ENCODE data around the gene LRRC45.

GRCh38 chr17:82039695-82040299 is 16.7 kb downstream of the LRRC45 start:
- no peak for TF ChIP-seq CTCF (conservative IDR thresholded peaks at IDR 0.05)
- no peak for TF ChIP-seq EZH2 (IDR thresholded peaks at IDR 0.05; ENCODE audit: low read depth)
